GM04503 (cell line): ENCODE results near the gene THBD.
A peak's percentile ranks its signal among the peaks of the same experiment; 100 is the strongest.

ENCODE experiments used
- DNase-seq: peaks from one replicate; pipeline ENCODE4 v3.0.0-alpha.2; 2012; ENCODE audit warnings: low read depth

Gene THBD

GRCh38 chr20:23061734-23062561 is 12.5 kb upstream of the THBD start:
- peak; percentile 65 for DNase-seq

GRCh38 chr20:23061262-23061661 is 11.8 kb upstream of the THBD start:
- no peak for DNase-seq

- DNase-seq, result no peak
These were observed 11.2 kb upstream of the THBD start for GRCh38 chr20:23060629-23061028.

DNA sequence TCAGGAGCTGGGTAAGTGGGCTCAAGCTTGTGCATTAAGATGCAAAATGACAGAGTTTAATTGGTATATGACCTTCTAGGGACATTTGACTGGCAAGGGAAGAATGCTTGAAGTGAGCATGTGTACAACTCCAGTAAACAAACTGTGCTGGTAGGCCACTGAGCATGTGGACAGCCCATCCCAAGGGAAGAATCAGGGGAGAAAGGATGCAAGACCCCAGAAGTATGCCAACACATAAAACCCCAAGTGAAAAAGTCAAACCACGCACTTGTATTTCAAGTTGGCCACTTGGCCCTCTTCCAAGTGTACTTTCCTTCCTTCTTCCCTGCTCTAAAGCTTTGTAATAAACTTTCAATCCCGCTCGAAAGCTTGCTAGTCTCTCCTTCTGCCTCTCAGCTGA is 10.4 kb upstream of the THBD start:
- no peak for DNase-seq

DNA sequence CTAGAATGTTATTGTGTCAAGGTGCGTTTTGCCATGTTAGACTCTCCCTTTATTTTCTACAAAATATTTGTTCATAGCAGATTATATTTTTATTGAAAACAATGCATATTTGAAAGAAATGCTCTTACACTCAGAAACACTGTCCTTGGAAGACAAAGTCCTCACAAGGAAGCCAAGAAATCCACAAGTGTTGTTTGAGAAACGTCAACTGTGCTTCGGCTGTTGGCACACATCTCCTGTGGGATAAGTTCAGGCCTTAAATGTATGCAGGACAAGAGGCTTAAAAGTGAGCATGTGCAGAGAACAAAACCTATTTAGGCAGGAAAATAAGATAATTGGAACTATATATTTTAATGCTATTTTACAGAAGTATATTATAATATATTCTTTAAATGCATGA is 9.5 kb upstream of the THBD start:
- no peak for DNase-seq

DNA sequence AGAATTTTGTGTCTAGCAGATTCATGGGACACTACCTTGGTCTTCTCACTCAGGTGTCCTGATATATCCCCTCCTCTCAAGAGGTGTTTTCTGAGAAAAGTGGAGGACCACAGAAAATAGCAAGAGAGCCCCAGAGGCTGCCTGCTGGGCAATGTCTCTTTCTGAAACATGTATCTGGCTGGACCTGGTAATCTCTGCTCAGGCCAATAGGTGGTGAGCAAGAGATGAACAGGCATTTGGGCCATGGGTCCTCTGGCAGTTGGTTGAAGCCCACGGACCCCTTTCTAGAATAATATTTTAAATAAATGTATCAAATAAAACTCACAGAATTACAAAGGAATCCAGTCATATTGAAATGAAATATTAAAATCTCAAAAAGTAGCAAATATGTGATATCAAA is 8.8 kb upstream of the THBD start:
- DNase-seq, result no peak

GRCh38 chr20:23052904-23053303 is 3.4 kb upstream of the THBD start:
- no peak for DNase-seq

GRCh38 chr20:23050847-23051627 is 1.6 kb upstream of the THBD start:
- DNase-seq, result no peak

GRCh38 chr20:23050076-23050838 is 785 bp upstream of the THBD start:
- no peak for DNase-seq

DNA sequence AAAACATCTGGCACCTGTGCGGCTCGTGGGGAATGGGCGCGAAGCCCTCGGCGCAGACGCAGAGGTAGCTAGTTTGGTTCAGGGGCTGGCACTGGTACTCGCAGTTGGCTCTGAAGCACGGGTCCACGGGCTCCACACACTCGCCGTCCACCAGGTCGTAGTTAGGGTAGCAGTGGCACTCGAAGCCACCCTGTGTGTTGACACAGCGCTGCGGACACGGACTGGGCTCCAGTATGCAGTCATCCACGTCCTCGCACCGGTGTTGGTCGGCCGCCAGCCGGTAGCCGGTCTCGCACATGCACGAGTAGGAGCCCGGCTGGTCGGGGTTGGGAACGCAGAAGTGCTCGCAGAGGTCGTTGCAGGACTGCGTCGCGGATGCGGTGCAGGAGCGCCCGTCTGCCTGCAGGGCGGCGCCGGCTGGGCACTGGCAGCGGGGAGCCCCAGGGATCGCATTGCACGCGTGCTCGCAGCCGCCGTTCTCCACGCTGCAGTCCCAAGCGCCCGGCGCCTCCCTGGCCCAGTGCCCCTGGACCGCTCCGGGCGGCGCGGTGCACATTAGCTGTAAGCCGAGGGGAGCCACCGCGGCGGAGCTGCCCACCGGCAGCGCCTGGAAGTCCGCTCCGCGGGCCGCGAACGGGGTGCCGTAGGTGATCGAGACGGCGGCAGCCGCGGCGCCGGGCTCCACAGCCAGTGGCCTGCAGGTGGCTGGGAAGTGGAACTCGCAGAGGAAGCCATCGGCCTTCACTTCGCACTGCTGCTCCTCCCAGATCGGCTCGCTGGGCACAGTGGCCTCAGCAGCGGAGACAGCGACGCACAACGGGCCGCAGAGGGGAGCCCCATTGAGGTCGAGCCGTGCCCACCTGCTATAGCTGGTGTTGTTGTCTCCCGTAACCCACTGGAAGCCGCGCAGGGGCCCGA is 930 bp downstream of the THBD start:
- no peak for DNase-seq

DNA sequence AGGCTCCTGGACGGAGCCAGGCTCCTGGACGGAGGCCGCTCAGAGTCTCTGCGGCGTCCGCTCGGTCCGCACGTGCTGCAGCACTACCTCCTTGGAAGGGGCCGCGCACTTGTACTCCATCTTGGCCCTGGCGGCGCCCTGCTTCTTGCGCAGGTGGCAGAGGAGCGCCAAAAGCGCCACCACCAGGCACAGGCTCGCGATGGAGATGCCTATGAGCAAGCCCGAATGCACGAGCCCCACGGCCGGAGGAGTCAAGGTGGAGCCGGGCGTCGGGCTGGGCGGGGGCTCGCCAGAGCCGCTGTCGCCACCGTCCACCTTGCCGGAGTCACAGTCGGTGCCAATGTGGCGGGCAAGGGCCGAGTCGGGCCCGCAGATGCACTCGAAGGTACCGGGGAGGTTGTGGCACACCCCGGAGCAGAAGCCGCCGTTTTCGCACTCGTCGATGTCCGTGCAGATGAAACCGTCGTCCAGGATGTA is 1.7 kb downstream of the THBD start:
- DNase-seq, result no peak

DNA sequence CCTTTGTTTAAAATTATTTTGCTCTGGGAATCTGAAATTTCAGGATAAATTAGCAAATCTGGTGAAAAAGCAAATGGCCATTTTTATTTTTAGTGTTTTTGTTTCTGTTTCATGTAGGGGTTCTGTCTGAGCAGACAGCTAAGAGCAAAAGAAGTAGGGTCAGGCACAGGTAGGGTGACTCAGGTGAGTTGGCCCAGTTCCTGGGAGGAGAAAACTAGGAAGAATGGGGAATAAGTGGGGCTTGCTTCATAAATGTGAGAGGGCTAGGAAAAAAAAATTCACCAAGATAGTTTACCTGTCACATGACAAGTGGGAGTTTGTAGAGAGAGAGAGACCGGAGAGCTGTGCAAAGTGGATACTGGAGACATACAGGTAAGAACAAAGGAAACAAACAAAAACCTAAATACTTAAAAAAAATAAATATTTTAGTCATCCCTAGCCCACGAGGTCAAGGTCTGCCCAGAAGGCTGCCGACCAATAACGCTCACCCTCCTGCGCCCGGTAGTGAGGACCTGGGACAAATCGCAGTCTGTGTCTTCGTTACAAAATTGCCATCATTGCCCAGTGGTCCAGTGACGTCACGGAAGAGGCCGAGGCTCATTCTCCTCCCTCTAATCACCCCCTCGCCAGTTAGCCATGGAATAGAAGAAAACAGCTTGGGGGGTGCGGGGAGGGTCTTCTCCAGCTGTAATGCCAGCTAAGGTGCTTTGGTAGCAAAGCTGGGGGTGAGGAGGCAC is 2.3 kb downstream of the THBD start:
- DNase-seq, result no peak

GRCh38 chr20:23046431-23046830 is 3.0 kb downstream of the THBD start:
- no peak for DNase-seq

DNA sequence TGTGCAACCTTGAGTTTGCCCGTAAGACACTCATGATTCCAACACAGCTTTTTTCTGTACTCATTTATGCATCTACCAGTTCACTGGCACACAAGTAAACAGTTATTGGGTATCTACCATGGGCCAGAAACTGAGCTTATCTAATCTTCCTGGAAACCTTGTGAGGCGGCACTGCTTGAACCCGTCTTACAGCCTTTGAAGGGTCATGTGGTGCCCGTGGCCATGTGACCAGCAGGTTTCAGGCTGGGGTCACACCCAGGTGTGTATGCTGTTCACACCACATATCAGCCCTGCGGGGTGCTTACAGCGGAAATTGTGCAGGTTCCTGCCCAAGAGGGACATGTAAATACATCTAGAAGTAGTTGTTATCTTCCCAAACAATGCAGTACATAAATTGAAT is 6.1 kb downstream of the THBD start:
- DNase-seq, result no peak

DNA sequence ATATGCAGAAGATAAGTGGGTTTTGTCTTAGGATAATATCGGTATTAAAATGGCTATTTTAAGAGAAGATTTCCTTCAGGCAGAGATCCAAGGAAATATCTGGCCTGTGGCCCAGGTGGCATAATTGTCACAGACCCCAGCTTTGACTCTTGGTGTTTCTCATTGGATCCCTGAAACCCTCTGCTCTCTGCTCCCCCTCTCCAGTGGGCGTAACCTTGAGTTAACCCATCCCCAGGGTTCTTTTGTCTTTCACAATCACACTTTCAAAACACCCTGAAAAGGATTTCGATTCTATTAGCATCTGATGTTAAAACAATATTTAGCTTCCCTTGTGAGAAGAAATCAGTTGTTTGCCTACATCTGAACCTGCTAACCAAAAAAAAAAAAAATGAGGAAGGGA is 7.2 kb downstream of the THBD start:
- no peak for DNase-seq

DNA sequence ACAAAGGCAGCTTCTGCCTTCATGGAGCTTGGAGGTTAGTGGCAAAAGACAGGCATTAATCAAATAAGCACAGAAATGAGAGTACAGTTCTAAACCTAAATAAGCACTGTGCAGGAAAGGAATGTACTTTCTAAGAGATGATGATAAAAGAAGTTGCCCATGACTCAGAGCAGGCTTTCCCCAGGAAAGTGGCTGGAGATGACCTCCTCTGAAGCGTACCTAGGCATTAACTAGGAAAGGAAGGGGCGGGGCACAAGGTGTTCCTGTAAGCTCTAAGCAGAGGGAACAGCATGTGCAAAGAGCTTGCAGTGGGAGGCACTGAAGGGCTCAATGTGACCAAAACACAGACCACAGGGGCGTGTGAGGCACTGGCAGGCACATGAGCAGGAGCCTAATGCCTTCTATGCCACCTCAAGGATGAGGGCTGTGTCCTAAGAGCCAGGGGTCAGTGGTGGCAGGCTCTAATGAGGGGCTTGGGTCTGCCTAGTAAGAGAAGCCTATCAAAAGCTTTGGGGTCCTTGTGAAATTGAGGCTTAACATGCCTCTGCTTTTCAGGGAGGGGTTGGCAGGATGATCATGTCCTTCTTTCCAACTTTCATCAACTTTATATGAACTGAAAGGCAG is 9.5 kb downstream of the THBD start:
- DNase-seq, result no peak

GRCh38 chr20:23039136-23039875 is 10.2 kb downstream of the THBD start:
- no peak for DNase-seq

DNA sequence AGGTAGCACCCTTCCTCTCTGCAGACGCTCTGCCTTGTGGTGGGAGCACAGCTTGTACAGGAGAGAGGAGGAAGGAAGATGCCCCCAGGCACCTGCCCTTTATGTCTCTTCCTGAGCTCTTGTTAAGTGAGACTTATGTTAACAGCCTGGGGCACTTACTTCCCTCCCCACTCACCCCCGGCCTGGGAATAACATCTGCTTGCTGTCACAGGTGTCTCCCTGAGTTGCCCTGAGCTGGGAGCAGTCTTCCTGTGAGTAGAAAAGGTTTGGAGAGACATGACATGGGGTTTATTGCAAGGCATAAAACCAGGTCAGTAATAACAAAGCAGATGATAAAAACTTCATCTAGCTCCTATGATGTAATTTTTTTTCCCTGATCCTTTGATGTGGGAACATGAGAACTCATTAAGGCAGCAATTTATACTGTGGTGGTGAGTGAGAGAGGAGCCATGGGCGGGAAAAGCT is 12.4 kb downstream of the THBD start:
- no peak for DNase-seq

GRCh38 chr20:23036371-23036770 is 13.1 kb downstream of the THBD start:
- no peak for DNase-seq
